Measurements from ENCODE around the gene GFOD1. TPM values are rescaled to one million over a fixed set of nuclear protein-coding genes. Genes with fewer than 3 reads are reported as not detected.

GFOD1 gene
- total RNA-seq, 1 donor from 2014 or later: 8.4 TPM

DNA sequence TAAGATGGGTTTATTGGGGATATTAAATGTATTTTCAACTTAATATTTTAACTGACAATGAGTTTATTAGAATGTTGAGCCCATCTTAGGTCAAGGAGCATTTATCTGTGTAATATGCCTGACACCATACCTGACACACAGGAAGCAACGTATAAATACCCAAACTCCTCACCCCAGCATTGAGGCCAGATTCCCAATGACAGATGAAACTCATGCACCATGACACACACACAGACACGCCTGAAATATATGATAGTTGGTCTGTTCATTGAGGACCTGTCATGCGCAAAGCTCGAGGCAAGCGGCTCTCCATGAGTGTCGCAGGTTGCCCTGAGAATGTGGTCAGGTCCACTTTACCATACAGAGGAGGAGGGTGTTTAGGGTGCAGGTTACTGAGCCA lies 64.1 kb downstream of the GFOD1 start:
- DNase-seq (no peak), ATAC-seq (ENCODE audit: low read depth) (no peak)
- ChIA-PET CTCF (no interaction called here), POLR2A (interaction anchor here (1.0 kb wide), 1 partner anchor 12 kb away, joined by 3 read pairs; no protein-coding TSS in a partner anchor)
- no peak for TF ChIP-seq CTCF (IDR thresholded peaks at IDR 0.05)
- Mint-ChIP-seq H3K27me3 (no peaks in the 10 kb centered on the region), H3K9me3 (no peaks in the 10 kb centered on the region), H3K36me3 (ENCODE audit: low read depth) (peaks cover 5% of the 10 kb centered on the region), H3K27ac (no peak overlapping the region), H3K4me1 (peaks cover 55% of the 10 kb centered on the region), H3K4me3 (no peak overlapping the region)
- intact Hi-C loops (cut with micrococcal nuclease): no loop called here

DNA sequence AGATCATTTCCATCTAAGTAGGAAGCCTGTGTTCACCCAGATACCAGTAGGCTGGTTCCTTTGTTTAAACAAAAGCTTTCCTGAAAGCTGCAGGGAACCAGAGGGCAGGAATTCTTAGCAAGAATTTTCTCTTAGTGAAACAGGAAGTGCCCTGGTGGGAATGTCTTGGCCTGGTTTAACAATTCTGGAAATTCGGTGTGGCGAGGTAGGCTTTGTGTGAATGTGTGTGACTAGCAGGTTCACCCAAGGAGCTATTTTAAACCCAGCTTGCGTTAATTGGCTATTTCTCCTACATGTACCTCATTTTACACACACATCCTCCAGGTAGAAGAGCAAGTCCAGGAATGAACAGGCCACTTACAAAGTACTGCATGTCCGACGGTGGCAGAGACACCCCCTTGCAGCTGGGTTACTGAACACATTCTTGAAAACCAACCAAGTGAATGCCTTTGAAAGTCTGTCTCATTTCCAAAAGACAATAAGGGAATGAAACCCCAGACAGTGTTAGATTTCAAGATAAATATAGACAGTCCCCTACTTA lies 64.6 kb downstream of the GFOD1 start:
- no peak for TF ChIP-seq CTCF (IDR thresholded peaks at IDR 0.05)
- Mint-ChIP-seq H3K36me3 (ENCODE audit: low read depth) (peaks cover 5% of the 10 kb centered on the region), H3K9me3 (no peaks in the 10 kb centered on the region), H3K4me1 (peaks cover 50% of the 10 kb centered on the region), H3K27ac (no peak overlapping the region), H3K27me3 (no peaks in the 10 kb centered on the region), H3K4me3 (no peak overlapping the region)
- DNase-seq (no peak), ATAC-seq (ENCODE audit: low read depth) (no peak)
- CTCF ChIA-PET: no interaction called here
- intact Hi-C loops (cut with micrococcal nuclease): no loop called here
- POLR2A ChIA-PET: interaction anchor here (1.0 kb wide), 1 partner anchor 12 kb away, joined by 3 read pairs; no protein-coding TSS in a partner anchor

DNA sequence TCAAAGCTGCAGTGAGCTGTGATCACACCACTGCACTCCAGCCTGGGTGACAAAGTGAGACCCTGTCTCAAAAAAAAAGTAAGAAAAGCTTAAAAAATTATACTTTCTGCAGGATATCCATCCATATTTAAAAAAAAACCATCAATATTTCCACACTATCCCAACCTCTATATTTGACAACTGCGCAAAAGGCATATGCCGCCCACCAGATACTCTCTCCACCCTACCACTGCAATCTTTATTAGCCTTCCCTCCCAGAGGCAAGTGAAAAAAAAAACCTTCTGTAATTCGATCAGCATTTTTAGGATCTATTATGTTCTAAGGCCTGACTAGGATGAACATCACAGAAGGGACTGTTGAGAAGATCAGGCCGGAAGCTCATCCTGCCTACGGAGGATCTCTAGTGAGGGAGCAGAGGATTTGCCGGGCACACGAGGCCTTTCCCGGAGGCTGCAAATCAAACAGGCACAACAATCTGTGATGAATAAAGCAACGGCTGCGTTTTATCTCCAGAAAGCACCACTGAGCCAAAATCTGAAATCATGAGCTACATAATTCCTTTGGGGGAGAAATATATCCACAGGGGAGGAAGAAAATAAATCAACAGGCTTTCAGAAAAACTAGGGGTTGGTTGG lies 65.9 kb downstream of the GFOD1 start:
- Mint-ChIP-seq H3K4me1 (peaks cover 38% of the 10 kb centered on the region), H3K27me3 (no peaks in the 10 kb centered on the region), H3K4me3 (no peak overlapping the region), H3K36me3 (ENCODE audit: low read depth) (peaks cover 5% of the 10 kb centered on the region), H3K27ac (no peak overlapping the region), H3K9me3 (no peaks in the 10 kb centered on the region)
- intact Hi-C loops (cut with micrococcal nuclease): no loop called here
- POLR2A ChIA-PET: no interaction called here
- CTCF ChIA-PET: no interaction called here
- no peak for ATAC-seq (ENCODE audit: low read depth)
- no peak for TF ChIP-seq CTCF (IDR thresholded peaks at IDR 0.05)
- no peak for DNase-seq

DNA sequence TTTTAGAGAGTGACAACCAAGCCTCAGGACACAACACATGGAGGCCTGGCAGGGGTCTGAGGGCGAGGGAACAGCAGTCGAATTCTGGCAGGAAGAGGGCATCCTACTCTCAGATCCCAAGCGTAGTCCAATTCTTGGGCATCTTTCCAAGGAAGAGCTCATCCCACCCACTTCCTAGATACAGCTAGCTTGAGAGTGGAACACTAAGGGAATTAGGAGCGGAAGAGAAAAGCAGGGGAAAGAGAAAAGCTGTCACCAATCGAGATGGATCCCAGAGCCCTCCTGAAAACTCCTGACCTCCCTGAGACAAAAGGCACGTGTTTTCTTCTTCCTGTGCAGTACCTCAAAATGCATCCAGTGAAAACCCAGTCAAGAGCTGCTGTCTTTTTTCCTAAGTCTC lies 67.1 kb downstream of the GFOD1 start:
- no peak overlapping the region for H3K27ac Mint-ChIP-seq
- no peak for ATAC-seq (ENCODE audit: low read depth)

More for the DNA sequence above, 67.1 kb downstream of the GFOD1 start:
- Mint-ChIP-seq H3K4me3 (no peak overlapping the region), H3K27me3 (no peaks in the 10 kb centered on the region), H3K36me3 (ENCODE audit: low read depth) (peaks cover 12% of the 10 kb centered on the region), H3K4me1 (peaks cover 29% of the 10 kb centered on the region), H3K9me3 (no peaks in the 10 kb centered on the region)
- intact Hi-C loops (cut with micrococcal nuclease): no loop called here
- no peak for TF ChIP-seq CTCF (IDR thresholded peaks at IDR 0.05)
- POLR2A ChIA-PET: interaction anchor here (0.6 kb wide), 1 partner anchor 279 kb away, joined by 3 read pairs; no protein-coding TSS in a partner anchor
- CTCF ChIA-PET: no interaction called here
- DNase-seq: no peak
